Measurements from ENCODE around the gene DNM1. TPM values are rescaled to one million over a fixed set of nuclear protein-coding genes. Genes with fewer than 3 reads are reported as not detected.

The DNM1 gene
- total RNA-seq, 1 donor from 2014 or later: 108 TPM

Small RNA genes within 50 kb of the gene (small RNA-seq; reads per million reads assigned to genes)
- gene MIR199B (ENCODE audit: low replicate concordance) (49.2 reads per million, percentile 96 among the genes with 10 or more reads in this experiment), gene MIR3154 (ENCODE audit: low replicate concordance) (not detected)

Other genes starting within 250 kb of the DNM1 start
- gene EEIG1, start 222.4 kb upstream of the DNM1 start, total RNA-seq: 5.2 TPM
- gene NAIF1, start 136.1 kb upstream of the DNM1 start, total RNA-seq: 5.2 TPM
- 26.6 TPM for gene SLC25A25, start 135.1 kb upstream of the DNM1 start, total RNA-seq
- gene PTGES2, start 75.7 kb upstream of the DNM1 start, total RNA-seq: 40.1 TPM
- 0.25 TPM for gene LCN2, start 53.9 kb upstream of the DNM1 start, total RNA-seq
- 44.7 TPM for gene BBLN, start 43.1 kb upstream of the DNM1 start, total RNA-seq
- gene CIZ1, start 11.8 kb upstream of the DNM1 start, total RNA-seq: 23.6 TPM
- gene GOLGA2, start 72.6 kb downstream of the DNM1 start, total RNA-seq: 42.5 TPM
- gene SWI5, start 72.9 kb downstream of the DNM1 start, total RNA-seq: 8.4 TPM
- gene TRUB2, start 119.1 kb downstream of the DNM1 start, total RNA-seq: 14.0 TPM
- 10.3 TPM for gene COQ4, start 119.5 kb downstream of the DNM1 start, total RNA-seq
- gene SLC27A4, start 137.1 kb downstream of the DNM1 start, total RNA-seq: 17.0 TPM
- 15.2 TPM for gene URM1, start 168.0 kb downstream of the DNM1 start, total RNA-seq
- 16.0 TPM for gene CERCAM, start 217.5 kb downstream of the DNM1 start, total RNA-seq